Activated CD8-positive, alpha-beta T cell treated with anti-CD3 and anti-CD28 coated beads for 36 hours (primary cell): ENCODE results near the gene LRP1. TPM values are rescaled to one million over a fixed set of nuclear protein-coding genes. Genes with fewer than 3 reads are reported as not detected.
A peak's percentile ranks its signal among the peaks of the same experiment; 100 is the strongest.

Source experiments
- ATAC-seq: fragments of 200-7000 bp; cut with Tn5 transposase; one replicate; pipeline ENCODE4 v1.10.0; 2021; ENCODE audit warnings: mild to moderate bottlenecking, moderate library complexity
- CTCF ChIA-PET: fragments of 350-600 bp; sonication (Branson Sonifier 250); formaldehyde crosslinking; loops from one replicate; lab custom pipeline; 2021; ENCODE audit warnings: antibody characterized with exemption; lab: Charles Lee
- POLR2A ChIA-PET: fragments of 350-600 bp; sonication (Branson Sonifier 250); formaldehyde crosslinking; loops from one replicate; lab custom pipeline; 2021; ENCODE audit warnings: antibody characterized with exemption; lab: Charles Lee
- DNase-seq: peaks from one replicate; pipeline ENCODE4 v3.0.0-alpha.2; 2020
- H3K27ac Mint-ChIP-seq: one replicate; pipeline ENCODE4 v1.8.0; 2021; ENCODE audit warnings: mild to moderate bottlenecking, mixed read lengths
- H3K27me3 Mint-ChIP-seq: one replicate; pipeline ENCODE4 v1.8.0; 2021; ENCODE audit warnings: mixed read lengths
- H3K36me3 Mint-ChIP-seq: one replicate; pipeline ENCODE4 v1.8.0; 2021; ENCODE audit warnings: low read depth, mixed read lengths
- H3K4me1 Mint-ChIP-seq: one replicate; pipeline ENCODE4 v1.8.0; 2021; ENCODE audit warnings: low read depth, mixed read lengths
- H3K4me3 Mint-ChIP-seq: one replicate; pipeline ENCODE4 v1.8.0; 2021; ENCODE audit warnings: mild to moderate bottlenecking, moderate library complexity, mixed read lengths
- H3K9me3 Mint-ChIP-seq: one replicate; pipeline ENCODE4 v1.8.0; 2021; ENCODE audit warnings: mixed read lengths
- CTCF ChIP-seq: fragments of 200-600 bp; IDR thresholded peaks from one replicate; pipeline ENCODE4 v1.8.0; 2022; ENCODE audit warnings: antibody characterized with exemption, mild to moderate bottlenecking
- intact Hi-C: fragments of 100-400 bp; cut with micrococcal nuclease; formaldehyde crosslinking; loops from one replicate; pipeline ENCODE4 v1.10.0; 2022
- total RNA-seq, 2 experiments: library from RNA; stranded (reverse); gene quantifications; one replicate each; pipeline ENCODE4 v1.2.3, GENCODE V29; 2021

LRP1 gene
- total RNA-seq, 2 experiments from 2014 or later, result 1.5 to 1.9 TPM

GRCh38 chr12:57171668-57172067 is 43.4 kb downstream of the LRP1 start:
- TF ChIP-seq CTCF, result no peak
- intact Hi-C loops, result no loop called here
- ChIA-PET CTCF (interaction anchor here (1.0 to 9.4 kb wide), 6 partner anchors 13 to 163 kb away, joined by 3 to 153 read pairs (median 6); partner anchors contain the start of gene LRP1), POLR2A (interaction anchor here (1.2 kb wide), 1 partner anchor 11 kb away, joined by 4 read pairs; no protein-coding TSS in a partner anchor)
- no peak for ATAC-seq
- no peaks in the 10 kb centered on the region for H3K27me3 Mint-ChIP-seq
- peaks cover 6% of the 10 kb centered on the region for H3K4me1 Mint-ChIP-seq
- H3K27ac Mint-ChIP-seq, result no peak overlapping the region
- no peaks in the 10 kb centered on the region for H3K9me3 Mint-ChIP-seq
- no peaks in the 10 kb centered on the region for H3K36me3 Mint-ChIP-seq
- H3K4me3 Mint-ChIP-seq, result no peak overlapping the region
- no peak for DNase-seq

GRCh38 chr12:57173089-57173488 is 44.8 kb downstream of the LRP1 start:
- ChIA-PET CTCF (interaction anchor here (0.6 to 9.4 kb wide), 24 partner anchors 10 to 275 kb away, joined by 3 to 153 read pairs (median 4); partner anchors contain the start of genes LRP1 and STAT6), POLR2A (interaction anchor here (1.6 kb wide), 1 partner anchor 61 kb away, joined by 7 read pairs; the partner anchor contains the start of gene STAT6)
- peak; percentile 62 for TF ChIP-seq CTCF
- H3K27me3 Mint-ChIP-seq, result no peaks in the 10 kb centered on the region
- H3K27ac Mint-ChIP-seq, result no peak overlapping the region
- no peak overlapping the region for H3K4me3 Mint-ChIP-seq
- H3K36me3 Mint-ChIP-seq, result no peaks in the 10 kb centered on the region
- DNase-seq (peak; percentile 37), ATAC-seq (peak; percentile 73)
- intact Hi-C loops, result no loop called here
- H3K4me1 Mint-ChIP-seq, result no peaks in the 10 kb centered on the region
- no peaks in the 10 kb centered on the region for H3K9me3 Mint-ChIP-seq

- TF ChIP-seq CTCF, result no peak
- DNase-seq (no peak), ATAC-seq (no peak)
- Mint-ChIP-seq H3K27ac (no peak overlapping the region), H3K27me3 (no peaks in the 10 kb centered on the region), H3K4me3 (no peak overlapping the region), H3K4me1 (no peaks in the 10 kb centered on the region), H3K9me3 (no peaks in the 10 kb centered on the region), H3K36me3 (no peaks in the 10 kb centered on the region)
- intact Hi-C loops, result no loop called here
- ChIA-PET POLR2A (interaction anchor here (0.9 to 1.6 kb wide), 2 partner anchors 49 to 62 kb away, joined by 4 to 7 read pairs; partner anchors contain the start of gene STAT6), CTCF (interaction anchor here (0.6 to 9.4 kb wide), 20 partner anchors 12 to 275 kb away, joined by 3 to 153 read pairs (median 4); partner anchors contain the start of genes LRP1 and STAT6)
Measured at GRCh38 chr12:57173683-57174082, 45.4 kb downstream of the LRP1 start.

GRCh38 chr12:57175428-57176138 is 47.3 kb downstream of the LRP1 start:
- ATAC-seq, result peak; percentile 45

More at GRCh38 chr12:57175428-57176138, 47.3 kb downstream of the LRP1 start:
- no peaks in the 10 kb centered on the region for H3K36me3 Mint-ChIP-seq
- no peaks in the 10 kb centered on the region for H3K4me1 Mint-ChIP-seq
- DNase-seq, result peak; percentile 72
- H3K27me3 Mint-ChIP-seq, result no peaks in the 10 kb centered on the region
- intact Hi-C loops, result no loop called here
- TF ChIP-seq CTCF, result peak; percentile 69
- no peak overlapping the region for H3K4me3 Mint-ChIP-seq
- ChIA-PET CTCF (interaction anchor here (0.7 to 9.4 kb wide), 24 partner anchors 10 to 335 kb away, joined by 3 to 153 read pairs (median 3); partner anchors contain the start of genes LRP1, STAT6 and TAC3), POLR2A (interaction anchor here (0.8 kb wide), 1 partner anchor 11 kb away, joined by 3 read pairs; no protein-coding TSS in a partner anchor)
- H3K9me3 Mint-ChIP-seq, result no peaks in the 10 kb centered on the region
- H3K27ac Mint-ChIP-seq, result no peak overlapping the region
